Vagina (tissue), 2 donors: ENCODE results near the gene WDR91. TPM values are rescaled to one million over a fixed set of nuclear protein-coding genes. Genes with fewer than 3 reads are reported as not detected.

Experiments
- DNase-seq, 2 donors: peaks; one replicate each; pipeline ENCODE4 v3.0.0-alpha.2; 2017; ENCODE audit errors: extremely low spot score in 2 of 2
- H3K27ac ChIP-seq: fragments of 200-600 bp; sonication (generic); one replicate; pipeline ENCODE4 v1.5.1; 2019
- H3K27me3 ChIP-seq: fragments of 200-600 bp; sonication (generic); one replicate; pipeline ENCODE4 v1.5.1; 2019
- H3K36me3 ChIP-seq, 2 donors: fragments of 200-600 bp; sonication (generic); one replicate each; pipeline ENCODE4 v1.5.1; 2017 to 2019
- H3K4me1 ChIP-seq: fragments of 200-600 bp; sonication (generic); one replicate; pipeline ENCODE4 v1.5.1; 2019
- H3K4me3 ChIP-seq, 2 donors: fragments of 200-600 bp; sonication (generic); 1 replicate in 1 of 2; 2 replicates in 1 of 2; pipeline ENCODE4 v1.5.1; 2016 to 2019
- H3K9me3 ChIP-seq: fragments of 200-600 bp; sonication (generic); one replicate; pipeline ENCODE4 v1.5.1; 2019
- CTCF ChIP-seq, 3 experiments: fragments of 450-650 bp in 2 of 3; fragments of 200-600 bp in 1 of 3; sonication (generic) in 1 of 3; IDR thresholded peaks; one replicate each; pipeline ENCODE4 v1.5.1; 2017 to 2019; ENCODE audit warnings: antibody characterized with exemption in 3 of 3, mild to moderate bottlenecking in 2 of 3, moderate library complexity in 2 of 3
- POLR2A ChIP-seq, 2 donors: fragments of 450-650 bp; IDR thresholded peaks; one replicate each; pipeline ENCODE4 v1.6.1; 2017; ENCODE audit warnings: antibody characterized with exemption in 2 of 2, mild to moderate bottlenecking in 2 of 2, moderate library complexity in 2 of 2
- POLR2AphosphoS5 ChIP-seq, 2 donors: sonication (generic); formaldehyde crosslinking; IDR thresholded peaks; one replicate each; pipeline ENCODE4 v1.9.0; 2017; ENCODE audit warnings: antibody characterized with exemption in 2 of 2, mild to moderate bottlenecking in 2 of 2, low read depth in 1 of 2; ENCODE audit not compliant: insufficient read depth in 1 of 2
- intact Hi-C: fragments of 100-400 bp; cut with DNase I; formaldehyde crosslinking; loops from one replicate; pipeline ENCODE4 v1.15.1; 2023
- total RNA-seq: library from RNA; depleted of rRNA; stranded (reverse); fragments of >200 nt; gene quantifications from one replicate; pipeline ENCODE4 v1.2.3, GENCODE V29; 2016

The WDR91 gene
- total RNA-seq, 1 donor from 2014 or later, result 31.2 TPM

- Histone ChIP-seq H3K36me3 (peaks cover 0 to 10% of the 10 kb centered on the region in 2 donors), H3K4me1 (peaks cover 38% of the 10 kb centered on the region), H3K4me3 (no peak overlapping the region), H3K27me3 (no peaks in the 10 kb centered on the region), H3K9me3 (no peaks in the 10 kb centered on the region), H3K27ac (peak overlapping the region; percentile 42)
- intact Hi-C loops, result loop anchor here (10.0 kb wide), 1 partner anchor 481 kb away; no protein-coding TSS in a partner anchor
- TF ChIP-seq CTCF (IDR thresholded peaks at IDR 0.05), result no peak
- TF ChIP-seq POLR2AphosphoS5 (IDR thresholded peaks at IDR 0.05; ENCODE audit: insufficient read depth in 1 of 2, low read depth in 1 of 2), result no peak
- TF ChIP-seq POLR2A (IDR thresholded peaks at IDR 0.05), result no peak
- DNase-seq, result no peak
Measured at GRCh38 chr7:135165862-135166261, 45.5 kb downstream of the WDR91 start.

GRCh38 chr7:135164357-135165061, 46.8 kb downstream of the WDR91 start:
- Histone ChIP-seq H3K4me1 (peaks cover 44% of the 10 kb centered on the region), H3K4me3 (no peak overlapping the region), H3K27me3 (no peaks in the 10 kb centered on the region), H3K9me3 (no peaks in the 10 kb centered on the region), H3K27ac (peak overlapping the region; percentile 42), H3K36me3 (peaks cover 0 to 10% of the 10 kb centered on the region in 2 donors)
- no peak for DNase-seq
- TF ChIP-seq POLR2A (IDR thresholded peaks at IDR 0.05), result no peak
- no peak for TF ChIP-seq POLR2AphosphoS5 (IDR thresholded peaks at IDR 0.05; ENCODE audit: insufficient read depth in 1 of 2, low read depth in 1 of 2)
- TF ChIP-seq CTCF (IDR thresholded peaks at IDR 0.05), result no peak
- intact Hi-C loops, result loop anchor here (10.0 kb wide), 1 partner anchor 480 kb away; no protein-coding TSS in a partner anchor

- no peaks in the 10 kb centered on the region for H3K9me3 ChIP-seq
- peaks cover 0 to 7% of the 10 kb centered on the region in 2 donors for H3K36me3 ChIP-seq
- DNase-seq, result no peak
- TF ChIP-seq POLR2A (IDR thresholded peaks at IDR 0.05) (no peak), CTCF (IDR thresholded peaks at IDR 0.05) (no peak), POLR2AphosphoS5 (IDR thresholded peaks at IDR 0.05; ENCODE audit: insufficient read depth in 1 of 2, low read depth in 1 of 2) (no peak)
- H3K4me1 ChIP-seq, result peaks cover 36% of the 10 kb centered on the region
- H3K4me3 ChIP-seq, result no peak overlapping the region
- H3K27ac ChIP-seq, result no peak overlapping the region
- intact Hi-C loops, result loop anchor here (10.0 kb wide), 1 partner anchor 478 kb away; no protein-coding TSS in a partner anchor
- H3K27me3 ChIP-seq, result no peaks in the 10 kb centered on the region
Measured at GRCh38 chr7:135162382-135163001, 48.8 kb downstream of the WDR91 start.

- no peaks in the 10 kb centered on the region for H3K36me3 ChIP-seq
Measured at GRCh38 chr7:135161669-135162068, 49.7 kb downstream of the WDR91 start.

More at GRCh38 chr7:135161669-135162068, 49.7 kb downstream of the WDR91 start:
- no peak for DNase-seq
- no peak for TF ChIP-seq POLR2A (IDR thresholded peaks at IDR 0.05)
- no peak for TF ChIP-seq CTCF (IDR thresholded peaks at IDR 0.05)
- TF ChIP-seq POLR2AphosphoS5 (IDR thresholded peaks at IDR 0.05; ENCODE audit: insufficient read depth in 1 of 2, low read depth in 1 of 2), result no peak
- intact Hi-C loops, result loop anchor here (10.0 kb wide), 1 partner anchor 477 kb away; no protein-coding TSS in a partner anchor
- no peak overlapping the region for H3K4me3 ChIP-seq
- no peaks in the 10 kb centered on the region for H3K27me3 ChIP-seq
- peaks cover 34% of the 10 kb centered on the region for H3K4me1 ChIP-seq
- no peaks in the 10 kb centered on the region for H3K9me3 ChIP-seq
- H3K27ac ChIP-seq, result peak overlapping the region; percentile 56
